ENCODE results near the gene FAM237A. TPM values are rescaled to one million over a fixed set of nuclear protein-coding genes. Genes with fewer than 3 reads are reported as not detected.

Gene FAM237A
- total RNA-seq (2021; ENCODE audit: unreplicated experiment) (not detected), Bru-seq, nascent RNA (not detected), BruChase-seq, experiment 1, labeled RNA remaining after a 6-hour chase (not detected), BruChase-seq, experiment 2, labeled RNA remaining after a 2-hour chase (not detected)
- not detected in 2 replicates for polyA plus RNA-seq (2012)
- long read RNA-seq, result 0 reads

DNA sequence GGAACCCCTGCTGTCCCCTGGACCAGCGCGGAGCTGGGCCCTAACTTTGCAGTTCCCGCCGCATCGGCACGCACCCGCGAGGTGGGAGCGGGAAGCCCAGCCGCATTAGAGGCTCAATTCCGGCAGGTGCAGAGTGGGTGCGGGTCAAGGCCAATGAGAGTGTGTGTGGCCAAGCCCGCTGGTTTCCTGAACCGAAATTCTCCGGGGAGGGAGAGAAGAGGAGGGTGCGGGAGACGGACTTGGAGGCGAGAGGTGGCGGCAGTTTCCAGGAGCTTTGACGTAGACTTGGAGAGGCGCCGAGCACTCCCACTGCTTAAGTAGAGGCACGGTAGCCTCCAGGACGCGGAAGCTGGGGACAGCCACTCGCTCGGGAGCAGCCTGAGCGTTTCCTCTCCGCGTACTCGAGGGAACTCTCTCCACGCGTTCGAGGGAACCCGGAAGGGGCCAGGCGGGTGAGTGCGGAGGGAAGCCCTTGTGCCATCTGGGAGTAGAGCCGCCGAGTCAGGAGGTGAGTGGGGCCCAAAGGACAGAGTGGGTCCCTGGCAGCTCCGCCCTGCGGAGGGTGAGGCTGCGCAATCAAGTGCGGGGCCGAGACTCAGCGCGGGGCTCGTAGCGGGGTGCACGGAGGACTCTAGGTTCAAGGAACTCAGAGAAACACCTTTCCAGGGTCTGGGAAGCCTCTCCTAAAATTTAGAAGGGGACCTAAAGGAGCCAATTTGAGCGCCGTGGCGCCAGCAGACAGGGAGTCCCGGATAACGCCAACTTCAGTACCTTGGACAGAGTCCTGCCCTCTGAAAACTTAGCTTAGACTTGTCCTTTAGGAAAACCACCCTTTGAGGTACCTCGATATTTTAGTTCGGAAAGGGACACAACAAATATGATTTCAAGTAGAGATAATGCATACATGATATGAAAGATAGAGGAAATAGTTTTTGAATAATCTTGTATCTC is at the start of gene FAM237A:
TSS of gene FAM237A (plus strand) at position 413 of the 951 bp plus-strand sequence. CDS start 1,750 bp downstream, outside the sequence.
- H3K9me2 ChIP-seq (ENCODE audit: insufficient read depth), result no peaks in the 10 kb centered on the region
- no peaks in the 10 kb centered on the region for H3K4me1 ChIP-seq (ENCODE audit: control insufficient read depth in 1 of 2, insufficient read depth in 2 of 2, low read length in 2 of 2)
- no TSS peak for BruUV-seq (replicated peaks)
- RAD21 ChIA-PET (ENCODE audit: low non-redundant PET in 1 of 2, low total read pairs in 2 of 2, uncharacterized antibody in 2 of 2, unreplicated experiment in 2 of 2), result no interaction called here
- intact Hi-C loops (cut with micrococcal nuclease), result no loop called here
- DNase-seq (ENCODE audit: low read depth, low spot score), result peak; percentile 4
- TF ChIP-seq, protein P1, sequence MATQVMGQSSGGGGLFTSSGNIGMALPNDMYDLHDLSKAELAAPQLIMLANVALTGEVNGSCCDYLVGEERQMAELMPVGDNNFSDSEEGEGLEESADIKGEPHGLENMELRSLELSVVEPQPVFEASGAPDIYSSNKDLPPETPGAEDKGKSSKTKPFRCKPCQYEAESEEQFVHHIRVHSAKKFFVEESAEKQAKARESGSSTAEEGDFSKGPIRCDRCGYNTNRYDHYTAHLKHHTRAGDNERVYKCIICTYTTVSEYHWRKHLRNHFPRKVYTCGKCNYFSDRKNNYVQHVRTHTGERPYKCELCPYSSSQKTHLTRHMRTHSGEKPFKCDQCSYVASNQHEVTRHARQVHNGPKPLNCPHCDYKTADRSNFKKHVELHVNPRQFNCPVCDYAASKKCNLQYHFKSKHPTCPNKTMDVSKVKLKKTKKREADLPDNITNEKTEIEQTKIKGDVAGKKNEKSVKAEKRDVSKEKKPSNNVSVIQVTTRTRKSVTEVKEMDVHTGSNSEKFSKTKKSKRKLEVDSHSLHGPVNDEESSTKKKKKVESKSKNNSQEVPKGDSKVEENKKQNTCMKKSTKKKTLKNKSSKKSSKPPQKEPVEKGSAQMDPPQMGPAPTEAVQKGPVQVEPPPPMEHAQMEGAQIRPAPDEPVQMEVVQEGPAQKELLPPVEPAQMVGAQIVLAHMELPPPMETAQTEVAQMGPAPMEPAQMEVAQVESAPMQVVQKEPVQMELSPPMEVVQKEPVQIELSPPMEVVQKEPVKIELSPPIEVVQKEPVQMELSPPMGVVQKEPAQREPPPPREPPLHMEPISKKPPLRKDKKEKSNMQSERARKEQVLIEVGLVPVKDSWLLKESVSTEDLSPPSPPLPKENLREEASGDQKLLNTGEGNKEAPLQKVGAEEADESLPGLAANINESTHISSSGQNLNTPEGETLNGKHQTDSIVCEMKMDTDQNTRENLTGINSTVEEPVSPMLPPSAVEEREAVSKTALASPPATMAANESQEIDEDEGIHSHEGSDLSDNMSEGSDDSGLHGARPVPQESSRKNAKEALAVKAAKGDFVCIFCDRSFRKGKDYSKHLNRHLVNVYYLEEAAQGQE (IDR thresholded peaks at IDR 0.05; ENCODE audit: low read depth), result peak; percentile 84
- TF ChIP-seq, protein P2, sequence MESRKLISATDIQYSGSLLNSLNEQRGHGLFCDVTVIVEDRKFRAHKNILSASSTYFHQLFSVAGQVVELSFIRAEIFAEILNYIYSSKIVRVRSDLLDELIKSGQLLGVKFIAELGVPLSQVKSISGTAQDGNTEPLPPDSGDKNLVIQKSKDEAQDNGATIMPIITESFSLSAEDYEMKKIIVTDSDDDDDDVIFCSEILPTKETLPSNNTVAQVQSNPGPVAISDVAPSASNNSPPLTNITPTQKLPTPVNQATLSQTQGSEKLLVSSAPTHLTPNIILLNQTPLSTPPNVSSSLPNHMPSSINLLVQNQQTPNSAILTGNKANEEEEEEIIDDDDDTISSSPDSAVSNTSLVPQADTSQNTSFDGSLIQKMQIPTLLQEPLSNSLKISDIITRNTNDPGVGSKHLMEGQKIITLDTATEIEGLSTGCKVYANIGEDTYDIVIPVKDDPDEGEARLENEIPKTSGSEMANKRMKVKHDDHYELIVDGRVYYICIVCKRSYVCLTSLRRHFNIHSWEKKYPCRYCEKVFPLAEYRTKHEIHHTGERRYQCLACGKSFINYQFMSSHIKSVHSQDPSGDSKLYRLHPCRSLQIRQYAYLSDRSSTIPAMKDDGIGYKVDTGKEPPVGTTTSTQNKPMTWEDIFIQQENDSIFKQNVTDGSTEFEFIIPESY (IDR thresholded peaks at IDR 0.05; ENCODE audit: extremely low read depth, insufficient replicate concordance, low read length), result no peak
- no peak for TF ChIP-seq ZFX (IDR thresholded peaks at IDR 0.05)
- H3K4me2 ChIP-seq (ENCODE audit: low read length), result no peak within 1 kb of the TSS
- no peaks in the 10 kb centered on the region for H4K20me1 ChIP-seq (ENCODE audit: insufficient read depth)
- CTCF ChIA-PET, result no interaction called here
- no peak for ATAC-seq
- no peaks in the 10 kb centered on the region for H3K9me3 ChIP-seq (ENCODE audit: control insufficient read depth in 1 of 2, insufficient read depth in 1 of 2, low read depth in 1 of 2, low read length in 2 of 2)
- H3K36me3 ChIP-seq (ENCODE audit: control insufficient read depth in 1 of 2, insufficient read depth in 2 of 2, low read length in 2 of 2), result no peaks in the 10 kb centered on the region
- H3K79me2 ChIP-seq (ENCODE audit: insufficient read depth, low read length), result no peaks in the 10 kb centered on the region
- H3K4me3 ChIP-seq (replicated peaks in 1 of 2; ENCODE audit: low read depth in 1 of 2, low read length in 2 of 2), result no peak within 1 kb of the TSS
- H3K27me3 ChIP-seq (ENCODE audit: insufficient read depth, low read length), result no peaks in the 10 kb centered on the region
- POLR2A ChIA-PET, result no interaction called here
- H3K27ac ChIP-seq (ENCODE audit: low read depth, low read length), result no peak within 1 kb of the TSS
- H3K9ac ChIP-seq (ENCODE audit: low read length), result no peak within 1 kb of the TSS
- no peak within 1 kb of the TSS for H2AFZ ChIP-seq (ENCODE audit: low read depth, low read length, poor library complexity, severe bottlenecking)

Data from HCT116 (cell line).